Activated B cell treated with CpG ODN at 0.5 μM for 24 hours (primary cell): Measurements from ENCODE around the gene MYO15A. TPM values are rescaled to one million over a fixed set of nuclear protein-coding genes. Genes with fewer than 3 reads are reported as not detected.
A peak's percentile ranks its signal among the peaks of the same experiment; 100 is the strongest.

ENCODE experiments used
- ATAC-seq: fragments of 200-7000 bp; cut with Tn5 transposase; one replicate; pipeline ENCODE4 v1.10.0; 2021; ENCODE audit warnings: low read depth, mild to moderate bottlenecking, moderate library complexity
- CTCF ChIA-PET: fragments of 350-600 bp; sonication (Branson Sonifier 250); formaldehyde crosslinking; loops from one replicate; lab custom pipeline; 2021; ENCODE audit warnings: antibody characterized with exemption; lab: Charles Lee
- POLR2A ChIA-PET: fragments of 350-600 bp; sonication (Branson Sonifier 250); formaldehyde crosslinking; loops from one replicate; lab custom pipeline; 2021; ENCODE audit warnings: antibody characterized with exemption; lab: Charles Lee
- DNase-seq: peaks from one replicate; pipeline ENCODE4 v3.0.0; 2022
- H3K27ac Mint-ChIP-seq: one replicate; pipeline ENCODE4 v1.8.0; 2020; ENCODE audit warnings: mixed read lengths
- H3K27me3 Mint-ChIP-seq: one replicate; pipeline ENCODE4 v1.8.0; 2021; ENCODE audit warnings: mixed read lengths
- H3K36me3 Mint-ChIP-seq: one replicate; pipeline ENCODE4 v1.8.0; 2021; ENCODE audit warnings: low read depth, mixed read lengths
- H3K4me1 Mint-ChIP-seq: one replicate; pipeline ENCODE4 v1.8.0; 2021; ENCODE audit warnings: mixed read lengths
- H3K4me3 Mint-ChIP-seq: one replicate; pipeline ENCODE4 v1.8.0; 2020; ENCODE audit warnings: mild to moderate bottlenecking, mixed read lengths
- H3K9me3 Mint-ChIP-seq: one replicate; pipeline ENCODE4 v1.8.0; 2020; ENCODE audit warnings: mixed read lengths
- CTCF ChIP-seq: fragments of 200-600 bp; IDR thresholded peaks from one replicate; pipeline ENCODE4 v1.8.0; 2022; ENCODE audit warnings: antibody characterized with exemption, mild to moderate bottlenecking
- intact Hi-C: fragments of 100-400 bp; cut with micrococcal nuclease; formaldehyde crosslinking; loops from one replicate; pipeline ENCODE4 v1.15.1; 2024
- total RNA-seq: library from RNA; stranded (reverse); gene quantifications from 2 replicates; pipeline ENCODE4 v1.2.3, GENCODE V29; 2022

Gene MYO15A
- total RNA-seq, 1 donor from 2014 or later, result 1.3 TPM

DNA sequence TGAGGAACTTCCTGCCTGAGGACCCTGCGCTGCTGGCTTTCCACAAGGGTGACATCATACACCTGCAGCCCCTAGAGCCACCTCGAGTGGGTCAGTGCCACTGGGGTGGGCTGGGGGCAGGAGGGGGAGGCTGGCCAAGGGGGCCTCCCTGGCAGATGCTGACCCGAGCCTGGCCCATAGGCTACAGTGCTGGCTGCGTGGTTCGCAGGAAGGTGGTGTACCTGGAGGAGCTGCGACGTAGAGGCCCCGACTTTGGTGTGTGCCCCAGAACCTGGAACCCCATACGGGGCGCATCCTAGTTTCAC lies 48.4 kb downstream of the MYO15A start:
- intact Hi-C loops, result loop anchor here (5.0 to 10.0 kb wide), 2 partner anchors 120 to 158 kb away; partner anchors contain the start of genes ATPAF2, GID4, SMCR8 and TOP3A
- no peaks in the 10 kb centered on the region for H3K36me3 Mint-ChIP-seq
- DNase-seq (no peak), ATAC-seq (no peak)
- ChIA-PET CTCF (no interaction called here), POLR2A (interaction anchor here (1.5 to 4.4 kb wide), 2 partner anchors 26 to 158 kb away, joined by 4 to 43 read pairs; partner anchors contain the start of genes ALKBH5 and TOP3A)
- H3K9me3 Mint-ChIP-seq, result no peaks in the 10 kb centered on the region
- TF ChIP-seq CTCF, result no peak
- H3K4me3 Mint-ChIP-seq, result no peak overlapping the region
- peaks cover 28% of the 10 kb centered on the region for H3K4me1 Mint-ChIP-seq
- H3K27me3 Mint-ChIP-seq, result no peaks in the 10 kb centered on the region
- H3K27ac Mint-ChIP-seq, result no peak overlapping the region

- ChIA-PET POLR2A (interaction anchor here (1.2 to 4.4 kb wide), 3 partner anchors 20 to 157 kb away, joined by 4 to 43 read pairs (median 6); partner anchors contain the start of genes ALKBH5 and TOP3A), CTCF (no interaction called here)
- Mint-ChIP-seq H3K9me3 (no peaks in the 10 kb centered on the region), H3K27ac (peak overlapping the region; percentile 85), H3K4me3 (peak overlapping the region; percentile 28), H3K36me3 (no peaks in the 10 kb centered on the region), H3K27me3 (no peaks in the 10 kb centered on the region), H3K4me1 (peaks cover 28% of the 10 kb centered on the region)
- intact Hi-C loops, result loop anchor here (5.0 to 10.0 kb wide), 2 partner anchors 120 to 157 kb away; partner anchors contain the start of genes ATPAF2, GID4, SMCR8 and TOP3A
- no peak for TF ChIP-seq CTCF
- ATAC-seq, result no peak
- no peak for DNase-seq
Measured at GRCh38 chr17:18157354-18157985, 48.9 kb downstream of the MYO15A start.

DNA sequence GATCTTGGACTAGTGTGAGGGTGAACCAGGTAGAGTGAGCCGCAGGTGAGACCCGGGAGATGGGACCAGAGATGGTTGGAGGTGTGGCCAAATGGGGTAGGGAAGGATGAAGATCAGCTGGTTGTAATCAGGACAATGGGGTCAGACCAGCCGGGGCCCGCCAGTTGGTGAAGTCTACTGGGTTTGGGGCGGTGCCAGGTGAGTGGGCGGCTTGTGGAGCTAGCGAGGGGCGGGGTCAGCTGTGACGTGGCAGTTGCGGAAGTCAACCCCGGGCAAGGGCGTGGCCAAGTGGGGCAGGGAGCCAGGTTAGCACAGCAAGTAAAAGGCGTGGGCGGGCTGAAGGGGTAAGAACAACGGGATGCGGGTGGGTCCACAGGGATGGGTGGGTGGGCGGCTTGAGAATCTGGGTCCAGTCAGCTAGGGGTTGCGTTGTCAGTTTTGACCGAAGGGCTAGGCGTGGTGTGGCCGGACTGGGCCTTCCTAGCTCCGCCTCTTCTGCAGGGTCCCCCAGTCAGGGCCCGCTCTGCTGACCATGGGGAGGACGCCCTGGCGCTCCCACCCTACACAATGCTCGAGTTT lies 49.6 kb downstream of the MYO15A start:
- ATAC-seq, result peak; percentile 75
- peak overlapping the region; percentile 85 for H3K27ac Mint-ChIP-seq
- POLR2A ChIA-PET, result interaction anchor here (1.2 to 4.4 kb wide), 3 partner anchors 19 to 156 kb away, joined by 4 to 43 read pairs (median 6); partner anchors contain the start of genes ALKBH5 and TOP3A
- no peaks in the 10 kb centered on the region for H3K9me3 Mint-ChIP-seq
- intact Hi-C loops, result loop anchor here (1.0 to 10.0 kb wide), 3 partner anchors 25 to 157 kb away; partner anchors contain the start of genes ALKBH5, ATPAF2, GID4 and SMCR8
- peaks cover 23% of the 10 kb centered on the region for H3K4me1 Mint-ChIP-seq
- TF ChIP-seq CTCF, result no peak
- no peaks in the 10 kb centered on the region for H3K36me3 Mint-ChIP-seq
- CTCF ChIA-PET, result no interaction called here
- peak; percentile 91 for DNase-seq
- H3K27me3 Mint-ChIP-seq, result no peaks in the 10 kb centered on the region
- peak overlapping the region; percentile 89 for H3K4me3 Mint-ChIP-seq

DNA sequence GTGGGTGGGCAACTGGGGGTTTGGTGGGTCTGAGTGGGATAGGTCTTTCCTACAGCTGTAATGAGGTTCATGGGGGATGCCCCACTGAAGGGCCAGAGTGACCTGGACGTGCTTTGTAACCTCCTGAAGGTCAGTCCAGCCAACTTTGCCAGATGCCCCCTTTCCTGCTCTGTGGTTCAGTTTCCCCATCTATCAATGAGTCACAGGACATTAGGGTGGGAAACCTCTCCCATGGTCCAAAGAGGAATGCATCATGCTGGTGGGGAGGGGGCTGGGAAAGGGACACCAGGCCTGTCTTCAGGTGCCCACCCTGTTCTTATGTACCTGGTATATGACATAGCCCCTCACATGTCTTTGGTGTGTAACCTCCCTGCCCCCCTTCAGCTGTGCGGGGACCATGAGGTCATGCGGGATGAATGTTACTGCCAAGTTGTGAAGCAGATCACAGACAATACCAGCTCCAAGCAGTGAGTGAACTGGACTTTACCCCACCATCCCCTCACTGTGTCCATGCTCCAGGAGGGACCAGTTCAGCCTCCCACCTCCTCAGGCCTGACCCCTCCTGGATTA lies 51.1 kb downstream of the MYO15A start:
- no peaks in the 10 kb centered on the region for H3K27me3 Mint-ChIP-seq
- ChIA-PET POLR2A (interaction anchor here (0.6 to 4.4 kb wide), 2 partner anchors 11 to 23 kb away, joined by 3 to 43 read pairs; partner anchors contain the start of gene ALKBH5), CTCF (no interaction called here)
- H3K4me3 Mint-ChIP-seq, result peak overlapping the region; percentile 15
- DNase-seq (no peak), ATAC-seq (no peak)
- H3K9me3 Mint-ChIP-seq, result no peaks in the 10 kb centered on the region
- peaks cover 14% of the 10 kb centered on the region for H3K4me1 Mint-ChIP-seq
- intact Hi-C loops, result loop anchor here (5.0 to 10.0 kb wide), 2 partner anchors 122 to 155 kb away; partner anchors contain the start of genes ATPAF2, GID4, SMCR8 and TOP3A
- H3K36me3 Mint-ChIP-seq, result no peaks in the 10 kb centered on the region
- no peak overlapping the region for H3K27ac Mint-ChIP-seq
- no peak for TF ChIP-seq CTCF
